OCI-LY1 (cell line): ENCODE data around the gene LTBP3.
"Not testable (repeated sequence)": the region's sequence is repeated elsewhere in the genome, so short reads cannot be mapped to it uniquely, and the experiment has no call there.

ENCODE experiments used
- EZH2 ChIP-seq: fragments of 200-600 bp; sonication (generic), shearing (Covaris generic); IDR thresholded peaks from 2 replicates; pipeline ENCODE4 v1.8.0; 2017; ENCODE audit warnings: borderline replicate concordance, mixed run types, mild to moderate bottlenecking, antibody characterized with exemption, low read length, moderate library complexity, mixed read lengths
- TF ChIP-seq, protein P1 (sequence below): fragments of 200-600 bp; sonication (generic), shearing (Covaris generic); IDR thresholded peaks from 2 replicates; pipeline ENCODE4 v1.5.1; 2017; ENCODE audit warnings: mild to moderate bottlenecking, antibody characterized with exemption, low read length, moderate library complexity, mixed read lengths

DNA sequence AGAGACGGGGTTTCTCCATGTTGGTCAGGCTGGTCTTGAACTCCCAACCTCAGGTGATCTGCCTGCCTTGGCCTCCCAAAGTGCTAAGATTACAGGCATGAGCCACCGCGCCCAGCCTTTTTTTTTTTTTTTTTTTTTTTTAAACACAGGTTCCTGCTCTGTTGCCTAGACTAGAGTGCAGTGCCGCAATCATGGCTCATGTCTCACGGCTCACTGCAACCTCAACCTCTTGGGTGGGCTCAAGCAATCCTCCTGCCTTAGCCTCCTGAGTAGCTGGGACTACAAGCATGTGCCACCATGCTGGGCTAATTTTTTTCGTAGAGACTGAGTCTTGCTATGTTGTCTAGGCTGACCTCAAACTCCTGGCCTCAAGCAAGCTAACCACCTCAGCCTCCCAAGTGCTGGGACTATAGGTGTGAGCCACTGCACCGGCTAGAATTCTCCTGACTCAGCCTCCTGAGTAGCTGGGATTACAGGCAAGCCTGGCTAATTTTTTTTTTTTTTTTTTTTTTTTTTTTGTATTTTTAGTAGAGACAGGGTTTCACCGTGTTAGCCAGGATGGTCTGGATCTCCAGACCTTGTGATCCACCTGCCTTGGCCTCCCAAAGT lies 39.1 kb downstream of the LTBP3 start:
- TF ChIP-seq, protein P1, sequence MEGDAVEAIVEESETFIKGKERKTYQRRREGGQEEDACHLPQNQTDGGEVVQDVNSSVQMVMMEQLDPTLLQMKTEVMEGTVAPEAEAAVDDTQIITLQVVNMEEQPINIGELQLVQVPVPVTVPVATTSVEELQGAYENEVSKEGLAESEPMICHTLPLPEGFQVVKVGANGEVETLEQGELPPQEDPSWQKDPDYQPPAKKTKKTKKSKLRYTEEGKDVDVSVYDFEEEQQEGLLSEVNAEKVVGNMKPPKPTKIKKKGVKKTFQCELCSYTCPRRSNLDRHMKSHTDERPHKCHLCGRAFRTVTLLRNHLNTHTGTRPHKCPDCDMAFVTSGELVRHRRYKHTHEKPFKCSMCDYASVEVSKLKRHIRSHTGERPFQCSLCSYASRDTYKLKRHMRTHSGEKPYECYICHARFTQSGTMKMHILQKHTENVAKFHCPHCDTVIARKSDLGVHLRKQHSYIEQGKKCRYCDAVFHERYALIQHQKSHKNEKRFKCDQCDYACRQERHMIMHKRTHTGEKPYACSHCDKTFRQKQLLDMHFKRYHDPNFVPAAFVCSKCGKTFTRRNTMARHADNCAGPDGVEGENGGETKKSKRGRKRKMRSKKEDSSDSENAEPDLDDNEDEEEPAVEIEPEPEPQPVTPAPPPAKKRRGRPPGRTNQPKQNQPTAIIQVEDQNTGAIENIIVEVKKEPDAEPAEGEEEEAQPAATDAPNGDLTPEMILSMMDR, result not testable (repeated sequence)
- not testable (repeated sequence) for TF ChIP-seq EZH2
